ENCODE data around the gene ETV3.

The ETV3 gene

DNA sequence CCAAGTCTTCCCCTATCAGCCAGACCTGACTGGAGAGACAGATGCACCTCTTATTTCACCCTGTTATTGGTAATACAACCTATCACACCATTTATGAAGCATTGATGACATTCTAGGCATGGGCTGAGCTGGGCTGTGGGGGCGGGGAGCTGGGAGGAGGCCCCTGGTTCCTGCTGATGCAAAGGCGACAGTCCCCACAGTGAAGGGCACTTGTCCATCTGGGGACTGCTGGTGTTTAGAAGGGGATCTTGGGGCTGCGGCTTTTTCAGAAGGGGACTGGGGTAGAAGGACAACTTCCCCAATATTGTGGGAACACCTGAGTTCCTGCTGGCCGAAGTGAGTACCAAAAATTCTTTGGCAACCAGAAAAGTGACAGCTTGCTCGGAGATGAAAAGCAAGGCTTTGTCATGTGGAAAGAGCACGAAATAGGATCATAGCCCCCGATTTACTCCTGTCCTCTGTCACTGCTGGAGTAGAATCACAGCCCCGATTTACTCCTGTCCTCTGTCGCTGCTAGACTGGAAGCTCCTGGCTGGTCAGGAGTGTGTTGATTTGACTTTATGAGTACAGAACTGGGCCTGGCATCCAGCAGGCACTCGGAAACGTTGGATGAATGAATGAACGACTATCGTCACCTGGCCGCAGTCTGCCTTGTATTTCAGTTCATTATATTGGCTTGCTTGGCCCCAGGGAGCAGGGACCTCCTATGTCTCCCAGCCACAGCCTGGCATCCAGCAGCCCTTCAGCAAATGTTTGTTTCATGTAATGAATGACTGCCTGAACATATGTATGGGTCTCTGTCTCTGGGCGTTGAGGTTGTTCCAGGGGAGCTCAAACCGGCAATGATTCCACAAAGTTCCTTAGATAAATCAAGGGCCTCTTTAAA is 22.1 kb downstream of the ETV3 start:
- Histone ChIP-seq H3K4me1 (ENCODE audit: insufficient read depth, low read length) (peaks cover 55% of the 10 kb centered on the region), H3K9me3 (ENCODE audit: control insufficient read depth, insufficient read depth, low read length) (no peaks in the 10 kb centered on the region), H3K36me3 (ENCODE audit: insufficient read depth, low read length) (no peaks in the 10 kb centered on the region), H3K9ac (ENCODE audit: low read depth, low read length) (no peak overlapping the region)

DNA sequence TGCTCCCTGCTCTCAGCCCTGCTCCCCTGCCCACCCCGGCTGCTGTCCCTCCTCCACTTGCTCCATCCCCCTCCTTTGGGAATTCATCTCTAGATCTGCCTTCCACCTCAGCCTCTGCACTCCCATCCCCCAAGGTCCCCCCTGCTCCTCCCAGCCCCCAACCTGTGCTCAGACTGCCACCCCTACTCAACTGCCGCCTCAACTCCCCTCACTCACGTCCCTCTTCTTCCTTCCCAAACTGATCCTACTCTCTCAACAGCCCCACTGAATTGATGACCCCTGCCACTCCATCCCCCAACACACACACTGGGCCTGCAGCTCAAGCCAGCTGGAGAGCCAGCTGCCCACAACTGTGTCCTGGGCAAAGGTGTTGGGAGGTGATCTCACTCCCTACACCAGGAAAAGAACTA is 22.8 kb downstream of the ETV3 start:
- peaks cover 59% of the 10 kb centered on the region for H3K4me1 ChIP-seq (ENCODE audit: insufficient read depth, low read length)
- H3K9me3 ChIP-seq (ENCODE audit: control insufficient read depth, insufficient read depth, low read length) = no peaks in the 10 kb centered on the region
- H3K36me3 ChIP-seq (ENCODE audit: insufficient read depth, low read length) = no peaks in the 10 kb centered on the region
- no peak overlapping the region for H3K9ac ChIP-seq (ENCODE audit: low read depth, low read length)

DNA sequence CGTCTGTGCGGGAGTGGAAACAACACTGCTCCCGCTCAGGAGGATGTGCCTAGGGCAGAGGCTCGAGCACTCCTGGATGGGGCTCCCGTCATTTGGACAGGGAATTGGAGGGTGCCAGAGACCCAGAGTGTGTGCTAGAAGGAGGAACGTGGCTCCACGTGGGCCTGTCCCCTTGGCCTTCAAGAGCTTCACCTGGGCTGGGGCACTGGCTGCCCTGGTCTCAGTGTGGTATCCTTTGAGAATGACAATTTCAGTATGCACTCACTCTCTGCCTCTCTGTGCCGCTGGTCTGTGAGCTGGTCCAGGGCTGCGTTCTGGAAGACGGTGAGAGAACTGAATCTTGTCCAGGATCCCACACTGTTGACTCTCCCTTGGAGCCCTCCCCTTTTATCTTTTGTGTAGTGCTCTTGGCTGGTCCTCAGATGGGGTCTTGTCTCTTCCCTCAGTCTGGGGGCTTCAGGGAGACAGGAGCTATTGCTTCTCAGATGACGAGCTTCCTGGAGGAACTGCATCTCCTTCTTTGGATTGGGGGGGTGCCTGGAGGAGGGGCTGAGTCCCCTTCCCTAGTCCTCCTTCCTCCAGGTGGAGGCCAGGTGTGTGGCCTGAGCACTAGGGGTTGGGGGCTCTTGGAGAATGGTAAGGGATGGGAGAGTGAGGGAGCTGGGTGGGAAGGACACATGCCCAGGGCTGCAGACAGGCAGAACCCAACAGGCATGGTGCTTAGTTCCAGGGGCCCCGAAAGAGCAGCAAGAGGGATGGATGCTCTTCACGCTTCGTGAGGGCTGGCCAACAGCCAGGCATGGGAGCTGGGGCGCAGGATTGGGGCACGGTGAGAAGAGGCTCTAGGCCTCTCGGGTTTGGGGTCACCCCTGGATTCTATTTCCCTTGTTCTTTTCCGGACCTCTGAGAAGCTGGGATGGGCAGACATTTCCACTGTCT is 23.7 kb downstream of the ETV3 start:
- no peaks in the 10 kb centered on the region for H3K9me3 ChIP-seq (ENCODE audit: control insufficient read depth, insufficient read depth, low read length)
- peaks cover 59% of the 10 kb centered on the region for H3K4me1 ChIP-seq (ENCODE audit: insufficient read depth, low read length)
- no peak overlapping the region for H3K9ac ChIP-seq (ENCODE audit: low read depth, low read length)
- no peaks in the 10 kb centered on the region for H3K36me3 ChIP-seq (ENCODE audit: insufficient read depth, low read length)

- Histone ChIP-seq H3K9ac (ENCODE audit: low read depth, low read length) (no peak overlapping the region), H3K4me1 (ENCODE audit: insufficient read depth, low read length) (peaks cover 59% of the 10 kb centered on the region)
These were observed 24.6 kb downstream of the ETV3 start for GRCh38 chr1:157113631-157114030.

DNA sequence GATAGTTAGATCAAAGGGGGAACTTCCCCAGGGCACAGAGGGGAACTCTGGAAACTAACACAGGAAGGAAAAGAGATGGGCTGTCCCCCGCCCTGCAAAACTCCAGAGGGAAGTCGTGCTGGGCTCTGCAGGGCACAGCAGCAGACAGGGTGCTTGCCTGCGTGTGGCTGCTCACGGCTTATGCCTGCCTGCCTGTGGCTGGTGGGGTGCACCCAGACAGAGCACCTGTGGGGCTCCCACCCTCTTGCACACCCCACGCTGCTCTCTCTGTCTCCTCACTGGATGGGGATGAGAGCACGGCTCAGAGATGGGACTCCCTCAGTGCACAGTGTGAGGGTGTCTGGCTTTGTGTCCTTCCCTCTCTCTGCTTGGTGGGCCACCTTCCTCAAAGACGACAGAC is 25.1 kb downstream of the ETV3 start:
- no peaks in the 10 kb centered on the region for H3K9me3 ChIP-seq (ENCODE audit: control insufficient read depth, insufficient read depth, low read length)
- no peak overlapping the region for H3K9ac ChIP-seq (ENCODE audit: low read depth, low read length)
- H3K4me1 ChIP-seq (ENCODE audit: insufficient read depth, low read length) = peaks cover 61% of the 10 kb centered on the region
- no peaks in the 10 kb centered on the region for H3K36me3 ChIP-seq (ENCODE audit: insufficient read depth, low read length)

More at GRCh38 chr1:157113631-157114030, 24.6 kb downstream of the ETV3 start:
- H3K36me3 ChIP-seq (ENCODE audit: insufficient read depth, low read length) = no peaks in the 10 kb centered on the region
- no peaks in the 10 kb centered on the region for H3K9me3 ChIP-seq (ENCODE audit: control insufficient read depth, insufficient read depth, low read length)

DNA sequence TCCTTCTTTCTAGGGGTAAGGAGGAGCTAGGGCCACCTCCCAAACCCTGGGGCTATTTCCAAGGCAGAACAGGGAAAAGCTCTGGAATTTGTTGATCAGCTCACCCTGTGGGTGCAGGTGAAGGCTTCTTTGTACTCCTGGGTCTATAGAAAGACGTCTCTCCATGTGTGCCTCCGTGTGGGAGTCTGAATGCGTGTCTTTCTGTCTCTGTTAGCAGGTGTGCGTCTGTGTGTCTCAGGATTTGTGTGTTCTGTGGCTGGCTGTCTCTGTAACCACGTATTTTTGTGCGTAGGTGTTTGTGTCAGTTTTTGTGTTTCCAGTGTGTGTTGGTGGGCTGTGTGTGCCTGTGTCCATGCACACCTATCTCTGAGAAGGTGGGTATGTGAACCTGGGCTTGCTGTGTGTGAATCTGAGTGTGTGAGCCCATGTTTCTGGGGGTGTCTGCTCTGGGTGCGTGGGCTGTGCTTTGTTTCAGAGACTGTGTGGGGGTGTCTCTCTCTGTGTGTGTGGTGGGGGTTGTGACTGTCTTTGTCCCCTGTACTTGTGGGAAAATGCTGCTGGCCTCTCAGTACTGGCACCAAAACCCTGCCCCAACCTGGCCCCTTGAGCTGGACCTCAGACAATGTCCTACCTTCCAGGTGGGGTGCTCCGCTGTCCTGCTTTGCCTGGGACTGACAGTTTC is 25.9 kb downstream of the ETV3 start:
- H3K4me1 ChIP-seq (ENCODE audit: insufficient read depth, low read length) = peaks cover 57% of the 10 kb centered on the region
- H3K9me3 ChIP-seq (ENCODE audit: control insufficient read depth, insufficient read depth, low read length) = no peaks in the 10 kb centered on the region
- no peaks in the 10 kb centered on the region for H3K36me3 ChIP-seq (ENCODE audit: insufficient read depth, low read length)
- H3K9ac ChIP-seq (ENCODE audit: low read depth, low read length) = no peak overlapping the region

DNA sequence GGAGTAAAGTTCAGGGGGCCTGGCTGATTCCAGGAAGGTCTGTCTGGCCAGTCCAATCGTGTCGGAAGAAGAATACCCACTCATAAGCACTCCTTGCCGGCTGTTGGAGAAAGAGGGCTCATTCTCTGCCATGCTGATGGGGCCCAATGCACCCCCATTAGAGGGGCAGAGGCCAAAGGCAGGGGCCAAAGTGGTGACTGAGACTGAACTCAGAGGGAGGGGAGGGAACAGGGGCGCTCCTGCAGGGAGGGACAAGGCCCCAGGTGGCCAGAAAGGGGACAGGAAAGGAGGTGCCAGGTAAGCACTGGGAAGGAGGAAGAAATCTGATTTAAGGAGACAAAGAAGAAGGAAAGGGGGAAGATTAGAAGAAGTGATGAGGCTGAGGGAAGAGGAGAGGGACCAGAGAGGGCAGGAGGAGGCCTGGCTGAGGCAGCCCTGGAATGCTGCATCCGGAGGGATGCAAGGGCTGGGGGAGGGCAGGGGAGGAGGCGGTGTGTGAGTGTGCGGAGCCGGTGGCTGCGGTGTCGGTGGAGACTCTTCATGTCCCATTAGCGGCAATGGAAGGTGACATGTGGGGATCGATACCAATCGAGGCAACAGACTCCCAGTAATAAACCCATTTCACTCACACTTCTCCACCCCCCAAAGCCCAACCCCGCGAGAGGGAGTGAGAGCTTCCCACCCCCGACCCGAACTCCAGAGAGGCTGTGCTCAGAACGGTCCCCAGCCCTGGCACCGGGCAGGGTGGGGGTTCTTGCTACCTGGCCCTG is 26.6 kb downstream of the ETV3 start:
- Histone ChIP-seq H3K36me3 (ENCODE audit: insufficient read depth, low read length) (no peaks in the 10 kb centered on the region), H3K4me1 (ENCODE audit: insufficient read depth, low read length) (peaks cover 54% of the 10 kb centered on the region), H3K9ac (ENCODE audit: low read depth, low read length) (no peak overlapping the region), H3K9me3 (ENCODE audit: control insufficient read depth, insufficient read depth, low read length) (no peaks in the 10 kb centered on the region)

GRCh38 chr1:157110686-157111085 is 27.5 kb downstream of the ETV3 start:
- Histone ChIP-seq H3K4me1 (ENCODE audit: insufficient read depth, low read length) (peaks cover 51% of the 10 kb centered on the region), H3K9me3 (ENCODE audit: control insufficient read depth, insufficient read depth, low read length) (no peaks in the 10 kb centered on the region), H3K9ac (ENCODE audit: low read depth, low read length) (no peak overlapping the region), H3K36me3 (ENCODE audit: insufficient read depth, low read length) (no peaks in the 10 kb centered on the region)

DNA sequence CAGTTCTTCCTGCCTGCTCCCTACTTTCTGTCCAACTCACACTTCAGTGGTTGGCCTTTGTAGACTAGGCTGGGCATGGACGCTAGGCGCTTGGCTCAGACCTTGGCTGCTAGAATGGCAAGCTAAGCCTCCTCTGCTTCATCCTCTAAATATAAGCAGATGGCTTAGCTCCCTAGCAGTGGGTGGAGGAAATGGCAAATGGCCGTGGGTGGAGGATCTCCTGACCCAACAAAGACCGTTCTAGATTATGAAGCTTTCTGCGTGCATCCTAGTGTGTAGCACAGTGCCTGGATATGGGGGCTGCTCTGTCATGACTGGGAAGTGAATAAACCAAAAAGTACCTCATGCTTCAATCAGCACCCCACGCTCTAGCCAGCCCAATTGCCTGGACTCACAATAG is 28.2 kb downstream of the ETV3 start:
- no peaks in the 10 kb centered on the region for H3K9me3 ChIP-seq (ENCODE audit: control insufficient read depth, insufficient read depth, low read length)
- peaks cover 47% of the 10 kb centered on the region for H3K4me1 ChIP-seq (ENCODE audit: insufficient read depth, low read length)
- no peak overlapping the region for H3K9ac ChIP-seq (ENCODE audit: low read depth, low read length)
- H3K36me3 ChIP-seq (ENCODE audit: insufficient read depth, low read length) = no peaks in the 10 kb centered on the region

- Histone ChIP-seq H3K9me3 (ENCODE audit: control insufficient read depth, insufficient read depth, low read length) (no peaks in the 10 kb centered on the region), H3K9ac (ENCODE audit: low read depth, low read length) (no peak overlapping the region), H3K36me3 (ENCODE audit: insufficient read depth, low read length) (no peaks in the 10 kb centered on the region), H3K4me1 (ENCODE audit: insufficient read depth, low read length) (peaks cover 35% of the 10 kb centered on the region)
These were observed 29.7 kb downstream of the ETV3 start for GRCh38 chr1:157108448-157108847.

DNA sequence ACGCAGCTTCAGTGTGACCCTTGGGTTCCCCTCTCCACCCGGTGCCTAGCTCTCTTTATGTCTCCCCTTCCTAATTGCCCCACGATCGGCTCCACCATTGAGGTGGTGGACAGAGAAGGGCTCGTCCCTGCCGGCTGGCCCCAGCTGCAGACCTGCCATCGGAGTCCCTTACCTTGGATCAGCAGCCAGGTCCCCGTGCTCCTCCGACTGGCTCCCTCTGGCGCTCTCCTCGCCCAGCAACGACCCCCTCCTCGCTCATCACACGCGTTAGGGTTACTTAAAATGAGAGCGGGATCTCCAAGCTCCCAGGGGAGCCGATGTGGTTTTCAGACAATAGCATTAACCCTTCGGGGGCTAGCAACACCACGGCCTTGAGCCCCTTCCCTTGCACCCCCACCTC is 30.5 kb downstream of the ETV3 start:
- peaks cover 28% of the 10 kb centered on the region for H3K4me1 ChIP-seq (ENCODE audit: insufficient read depth, low read length)
- no peaks in the 10 kb centered on the region for H3K9me3 ChIP-seq (ENCODE audit: control insufficient read depth, insufficient read depth, low read length)
- no peak overlapping the region for H3K9ac ChIP-seq (ENCODE audit: low read depth, low read length)
- H3K36me3 ChIP-seq (ENCODE audit: insufficient read depth, low read length) = no peaks in the 10 kb centered on the region

DNA sequence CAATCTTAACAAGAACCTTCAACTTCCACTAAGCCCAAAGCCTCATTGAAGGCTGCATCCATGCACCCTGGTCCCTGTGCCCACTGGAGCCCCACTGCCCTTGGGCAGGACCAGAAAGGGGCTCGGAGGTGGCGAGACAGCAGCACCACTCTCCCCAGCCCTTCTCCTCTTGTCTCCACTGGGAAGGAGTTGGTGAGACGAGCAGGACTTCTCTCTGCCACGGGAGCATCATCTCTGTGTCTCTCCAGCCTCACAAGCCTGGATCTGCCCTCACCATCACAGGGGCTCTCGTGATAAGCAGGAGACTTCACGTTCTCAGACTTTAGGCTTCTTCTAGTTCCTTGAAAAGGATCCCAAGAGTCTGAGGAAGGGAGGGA is 31.4 kb downstream of the ETV3 start:
- no peak overlapping the region for H3K9ac ChIP-seq (ENCODE audit: low read depth, low read length)
- H3K4me1 ChIP-seq (ENCODE audit: insufficient read depth, low read length) = peaks cover 19% of the 10 kb centered on the region
- no peaks in the 10 kb centered on the region for H3K36me3 ChIP-seq (ENCODE audit: insufficient read depth, low read length)
- H3K9me3 ChIP-seq (ENCODE audit: control insufficient read depth, insufficient read depth, low read length) = no peaks in the 10 kb centered on the region

DNA sequence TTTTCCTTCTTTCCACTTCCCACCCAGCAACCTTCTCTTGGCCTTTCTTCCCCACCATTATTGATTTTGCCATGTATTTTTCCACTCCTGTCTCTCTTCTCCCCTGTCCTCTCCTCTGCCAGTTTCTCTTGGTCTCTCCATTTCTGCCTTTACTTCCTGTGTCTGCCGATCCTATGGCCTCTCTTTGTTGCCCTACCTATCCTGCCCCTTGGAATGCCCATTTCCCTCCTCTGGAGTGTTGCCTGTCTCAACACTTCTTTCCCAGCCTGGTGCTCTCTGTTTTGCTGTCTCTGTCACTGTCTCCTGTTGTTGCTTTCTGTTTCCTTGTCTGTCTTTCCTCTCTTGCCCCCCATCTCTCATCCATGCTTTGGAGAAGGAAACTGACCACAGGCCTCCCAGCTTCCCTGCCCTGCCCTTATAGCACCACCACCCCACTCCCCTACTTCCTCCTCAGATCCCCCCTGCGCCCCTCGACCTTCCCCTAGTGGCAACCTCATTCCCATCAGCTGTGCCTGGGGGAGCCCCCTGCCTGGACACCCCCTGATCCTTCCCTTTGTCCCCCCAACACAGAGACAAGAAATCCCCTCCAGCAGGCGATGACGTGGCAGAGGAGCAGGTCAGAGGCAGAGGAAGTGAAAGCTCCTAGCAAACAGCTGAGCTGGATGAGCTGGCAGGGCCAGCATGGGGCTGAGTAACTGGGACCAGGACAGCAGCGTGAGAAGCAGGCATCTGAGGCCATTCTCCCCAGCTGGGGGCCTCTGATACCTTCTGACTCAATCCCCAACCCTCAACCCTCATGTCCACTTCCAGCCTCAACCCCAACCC is 32.0 kb downstream of the ETV3 start:
- no peaks in the 10 kb centered on the region for H3K9me3 ChIP-seq (ENCODE audit: control insufficient read depth, insufficient read depth, low read length)
- no peaks in the 10 kb centered on the region for H3K36me3 ChIP-seq (ENCODE audit: insufficient read depth, low read length)
- no peak overlapping the region for H3K9ac ChIP-seq (ENCODE audit: low read depth, low read length)
- peaks cover 16% of the 10 kb centered on the region for H3K4me1 ChIP-seq (ENCODE audit: insufficient read depth, low read length)
